ENCODE measurements around the gene CD300A.

GRCh38 chr17:74532115-74532514 lies 65.7 kb downstream of the CD300A start:
- TF ChIP-seq NR2F2 (IDR thresholded peaks at IDR 0.05), result no peak
- TF ChIP-seq CTCF (IDR thresholded peaks at IDR 0.05; ENCODE audit: low read depth, low read length, missing input control), result no peak
- no peak for TF ChIP-seq RXRA (IDR thresholded peaks at IDR 0.05)
- TF ChIP-seq YY1 (IDR thresholded peaks at IDR 0.05), result peak; percentile 90
- no peak for TF ChIP-seq SP1 (IDR thresholded peaks at IDR 0.05)
- no peak for TF ChIP-seq GABPA (IDR thresholded peaks at IDR 0.05 in 1 of 2, conservative IDR thresholded peaks at IDR 0.05 in 1 of 2)
- TF ChIP-seq REST (IDR thresholded peaks at IDR 0.05), result no peak
- TF ChIP-seq TAF1 (conservative IDR thresholded peaks at IDR 0.05), result no peak
- TF ChIP-seq EGR1 (IDR thresholded peaks at IDR 0.05; ENCODE audit: low read depth in 2 of 2), result no peak
- no peak for TF ChIP-seq JUND (IDR thresholded peaks at IDR 0.05)
- no peak for TF ChIP-seq ZBTB33 (IDR thresholded peaks at IDR 0.05)
- TF ChIP-seq ATF3 (IDR thresholded peaks at IDR 0.05), result no peak
- no peak for TF ChIP-seq HNF4A (conservative IDR thresholded peaks at IDR 0.05)
- no peak for TF ChIP-seq MAX (IDR thresholded peaks at IDR 0.05)

Data from liver (tissue), 3 donors.